PC-9 (cell line): ENCODE measurements around the gene SORBS1.

Experiments used
- CTCF ChIP-seq: fragments of 200-600 bp; sonication (generic); conservative IDR thresholded peaks from 2 replicates; pipeline ENCODE4 v1.6.1; 2017; ENCODE audit warnings: mixed run types, antibody characterized with exemption, mild to moderate bottlenecking, moderate library complexity
- EZH2 ChIP-seq: fragments of 200-600 bp; sonication (generic); IDR thresholded peaks from 2 replicates; pipeline ENCODE4 v1.8.0; 2017; ENCODE audit warnings: antibody characterized with exemption, low read depth

GRCh38 chr10:95296764-95297163 is 264.4 kb downstream of the SORBS1 start:
- no peak for TF ChIP-seq EZH2
- no peak for TF ChIP-seq CTCF
